Activated naive CD8-positive, alpha-beta T cell treated with anti-CD3 and anti-CD28 coated beads for 36 hours (primary cell): Measurements from ENCODE around the gene ASAP3. TPM values are rescaled to one million over a fixed set of nuclear protein-coding genes. Genes with fewer than 3 reads are reported as not detected.

Experiments
- DNase-seq: peaks from one replicate; pipeline ENCODE4 v3.0.0; 2021
- H3K27ac Mint-ChIP-seq: one replicate; pipeline ENCODE4 v1.8.0; 2022; ENCODE audit warnings: mild to moderate bottlenecking, moderate library complexity, mixed read lengths
- H3K27me3 Mint-ChIP-seq: one replicate; pipeline ENCODE4 v1.8.0; 2022; ENCODE audit warnings: mild to moderate bottlenecking, mixed read lengths
- H3K36me3 Mint-ChIP-seq: one replicate; pipeline ENCODE4 v1.8.0; 2021; ENCODE audit warnings: mild to moderate bottlenecking, mixed read lengths
- H3K4me1 Mint-ChIP-seq: one replicate; pipeline ENCODE4 v1.8.0; 2021; ENCODE audit warnings: mixed read lengths
- H3K4me3 Mint-ChIP-seq: one replicate; pipeline ENCODE4 v1.8.0; 2022; ENCODE audit warnings: mild to moderate bottlenecking, moderate library complexity, mixed read lengths
- H3K9me3 Mint-ChIP-seq: one replicate; pipeline ENCODE4 v1.8.0; 2022; ENCODE audit warnings: mixed read lengths
- total RNA-seq, 2 experiments: library from RNA; stranded (reverse); gene quantifications; one replicate each; pipeline ENCODE4 v1.2.3, GENCODE V29; 2021

The ASAP3 gene
- total RNA-seq, 2 experiments from 2014 or later, result 1.2 to 2.2 TPM

- Mint-ChIP-seq H3K27me3 (no peaks in the 10 kb centered on the region), H3K4me1 (peaks cover 16% of the 10 kb centered on the region), H3K36me3 (no peaks in the 10 kb centered on the region), H3K27ac (no peak overlapping the region), H3K4me3 (no peak overlapping the region), H3K9me3 (no peaks in the 10 kb centered on the region)
- no peak for DNase-seq
Measured at GRCh38 chr1:23452011-23452411, 32.0 kb downstream of the ASAP3 start.

- H3K4me3 Mint-ChIP-seq, result no peak overlapping the region
- no peaks in the 10 kb centered on the region for H3K27me3 Mint-ChIP-seq
- DNase-seq, result no peak
- peaks cover 16% of the 10 kb centered on the region for H3K4me1 Mint-ChIP-seq
- no peaks in the 10 kb centered on the region for H3K36me3 Mint-ChIP-seq
- no peaks in the 10 kb centered on the region for H3K9me3 Mint-ChIP-seq
- no peak overlapping the region for H3K27ac Mint-ChIP-seq
Measured at GRCh38 chr1:23451441-23451840, 32.5 kb downstream of the ASAP3 start.

- H3K27ac Mint-ChIP-seq, result no peak overlapping the region
Measured at GRCh38 chr1:23450894-23451293, 33.1 kb downstream of the ASAP3 start.

GRCh38 chr1:23449958-23450357 is 34.0 kb downstream of the ASAP3 start:
- peaks cover 13% of the 10 kb centered on the region for H3K4me1 Mint-ChIP-seq
- no peaks in the 10 kb centered on the region for H3K9me3 Mint-ChIP-seq
- no peak overlapping the region for H3K27ac Mint-ChIP-seq

More at GRCh38 chr1:23450894-23451293, 33.1 kb downstream of the ASAP3 start:
- DNase-seq, result no peak
- Mint-ChIP-seq H3K4me1 (peaks cover 13% of the 10 kb centered on the region), H3K36me3 (no peaks in the 10 kb centered on the region), H3K27me3 (no peaks in the 10 kb centered on the region), H3K9me3 (no peaks in the 10 kb centered on the region), H3K4me3 (no peak overlapping the region)

GRCh38 chr1:23449306-23449705 is 34.7 kb downstream of the ASAP3 start:
- Mint-ChIP-seq H3K27me3 (no peaks in the 10 kb centered on the region), H3K9me3 (no peaks in the 10 kb centered on the region), H3K4me1 (peaks cover 13% of the 10 kb centered on the region), H3K4me3 (no peak overlapping the region), H3K27ac (no peak overlapping the region), H3K36me3 (no peaks in the 10 kb centered on the region)
- no peak for DNase-seq

More at GRCh38 chr1:23449958-23450357, 34.0 kb downstream of the ASAP3 start:
- Mint-ChIP-seq H3K27me3 (no peaks in the 10 kb centered on the region), H3K4me3 (no peak overlapping the region), H3K36me3 (no peaks in the 10 kb centered on the region)
- no peak for DNase-seq

- Mint-ChIP-seq H3K36me3 (no peaks in the 10 kb centered on the region), H3K4me1 (peaks cover 13% of the 10 kb centered on the region), H3K27ac (no peak overlapping the region), H3K9me3 (no peaks in the 10 kb centered on the region), H3K27me3 (peaks cover 2% of the 10 kb centered on the region), H3K4me3 (no peak overlapping the region)
- no peak for DNase-seq
Measured at GRCh38 chr1:23448846-23449245, 35.1 kb downstream of the ASAP3 start.

GRCh38 chr1:23446661-23447310 is 37.2 kb downstream of the ASAP3 start:
- Mint-ChIP-seq H3K36me3 (no peaks in the 10 kb centered on the region), H3K4me3 (no peak overlapping the region), H3K27me3 (peaks cover 2% of the 10 kb centered on the region), H3K4me1 (peaks cover 3% of the 10 kb centered on the region), H3K27ac (no peak overlapping the region), H3K9me3 (no peaks in the 10 kb centered on the region)
- no peak for DNase-seq

- H3K36me3 Mint-ChIP-seq, result no peaks in the 10 kb centered on the region
- no peak overlapping the region for H3K27ac Mint-ChIP-seq
- no peaks in the 10 kb centered on the region for H3K4me1 Mint-ChIP-seq
- no peak overlapping the region for H3K4me3 Mint-ChIP-seq
- no peak for DNase-seq
- peaks cover 2% of the 10 kb centered on the region for H3K27me3 Mint-ChIP-seq
- H3K9me3 Mint-ChIP-seq, result no peaks in the 10 kb centered on the region
Measured at GRCh38 chr1:23444596-23445390, 39.2 kb downstream of the ASAP3 start.

- H3K4me1 Mint-ChIP-seq, result no peaks in the 10 kb centered on the region
- no peaks in the 10 kb centered on the region for H3K36me3 Mint-ChIP-seq
- H3K27me3 Mint-ChIP-seq, result peaks cover 2% of the 10 kb centered on the region
- H3K4me3 Mint-ChIP-seq, result no peak overlapping the region
- H3K27ac Mint-ChIP-seq, result no peak overlapping the region
- no peak for DNase-seq
- no peaks in the 10 kb centered on the region for H3K9me3 Mint-ChIP-seq
Measured at GRCh38 chr1:23444104-23444533, 39.9 kb downstream of the ASAP3 start.

- no peak overlapping the region for H3K4me3 Mint-ChIP-seq
- no peak overlapping the region for H3K27ac Mint-ChIP-seq
- peaks cover 2% of the 10 kb centered on the region for H3K27me3 Mint-ChIP-seq
- no peak for DNase-seq
- no peaks in the 10 kb centered on the region for H3K4me1 Mint-ChIP-seq
- H3K9me3 Mint-ChIP-seq, result no peaks in the 10 kb centered on the region
- no peaks in the 10 kb centered on the region for H3K36me3 Mint-ChIP-seq
Measured at GRCh38 chr1:23442751-23443150, 41.2 kb downstream of the ASAP3 start.

GRCh38 chr1:23441446-23442148 is 42.4 kb downstream of the ASAP3 start:
- H3K9me3 Mint-ChIP-seq, result no peaks in the 10 kb centered on the region
- H3K27me3 Mint-ChIP-seq, result peaks cover 2% of the 10 kb centered on the region
- no peak for DNase-seq
- no peaks in the 10 kb centered on the region for H3K36me3 Mint-ChIP-seq
- H3K4me3 Mint-ChIP-seq, result no peak overlapping the region
- peak overlapping the region; percentile 11 for H3K27ac Mint-ChIP-seq
- H3K4me1 Mint-ChIP-seq, result no peaks in the 10 kb centered on the region

- no peaks in the 10 kb centered on the region for H3K9me3 Mint-ChIP-seq
- H3K36me3 Mint-ChIP-seq, result no peaks in the 10 kb centered on the region
- no peak for DNase-seq
- H3K4me3 Mint-ChIP-seq, result no peak overlapping the region
- no peak overlapping the region for H3K27ac Mint-ChIP-seq
- no peaks in the 10 kb centered on the region for H3K27me3 Mint-ChIP-seq
- H3K4me1 Mint-ChIP-seq, result no peaks in the 10 kb centered on the region
Measured at GRCh38 chr1:23438545-23438944, 45.4 kb downstream of the ASAP3 start.

GRCh38 chr1:23437355-23437664 is 46.7 kb downstream of the ASAP3 start:
- no peaks in the 10 kb centered on the region for H3K9me3 Mint-ChIP-seq
- no peaks in the 10 kb centered on the region for H3K27me3 Mint-ChIP-seq
- H3K27ac Mint-ChIP-seq, result no peak overlapping the region
- H3K36me3 Mint-ChIP-seq, result no peaks in the 10 kb centered on the region
- H3K4me3 Mint-ChIP-seq, result no peak overlapping the region
- DNase-seq, result no peak
- H3K4me1 Mint-ChIP-seq, result no peaks in the 10 kb centered on the region

GRCh38 chr1:23436520-23437354 is 47.2 kb downstream of the ASAP3 start:
- no peaks in the 10 kb centered on the region for H3K4me1 Mint-ChIP-seq
- H3K27me3 Mint-ChIP-seq, result no peaks in the 10 kb centered on the region
- H3K36me3 Mint-ChIP-seq, result no peaks in the 10 kb centered on the region
- H3K27ac Mint-ChIP-seq, result no peak overlapping the region
- H3K4me3 Mint-ChIP-seq, result no peak overlapping the region
- H3K9me3 Mint-ChIP-seq, result no peaks in the 10 kb centered on the region
- DNase-seq, result peak; percentile 35
